Measurements from ENCODE around the gene DNAI1. TPM values are rescaled to one million over a fixed set of nuclear protein-coding genes. Genes with fewer than 3 reads are reported as not detected.
"Not testable (repeated sequence)": the region's sequence is repeated elsewhere in the genome, so short reads cannot be mapped to it uniquely, and the experiment has no call there.

Gene DNAI1
- total RNA-seq, 1 experiment from 2014 or later: 2.2 TPM

GRCh38 chr9:34477541-34477940 is 18.9 kb downstream of the DNAI1 start:
- DNase-seq (ENCODE audit: low read depth, low spot score) (no peak), ATAC-seq (no peak)
- ChIA-PET CTCF (interaction anchor here (1.0 kb wide), 1 partner anchor 64 kb away, joined by 4 read pairs; no protein-coding TSS in a partner anchor), POLR2A (no interaction called here)
- Histone ChIP-seq H3K4me1 (ENCODE audit: control insufficient read depth, insufficient read depth, low read length) (no peaks in the 10 kb centered on the region), H3K27ac (ENCODE audit: low read length) (no peak overlapping the region), H3K36me3 (ENCODE audit: control insufficient read depth, insufficient read depth, low read length) (no peaks in the 10 kb centered on the region), H3K27me3 (ENCODE audit: control insufficient read depth, insufficient read depth, low read length) (no peaks in the 10 kb centered on the region; the same call in 1 of the 2 replicates), H3K9me3 (ENCODE audit: control insufficient read depth, insufficient read depth, low read depth, low read length) (no peaks in the 10 kb centered on the region), H3K4me3 (ENCODE audit: low read depth in 2 of 2, low read length in 2 of 2) (no peak overlapping the region)
- TF ChIP-seq, protein P1, sequence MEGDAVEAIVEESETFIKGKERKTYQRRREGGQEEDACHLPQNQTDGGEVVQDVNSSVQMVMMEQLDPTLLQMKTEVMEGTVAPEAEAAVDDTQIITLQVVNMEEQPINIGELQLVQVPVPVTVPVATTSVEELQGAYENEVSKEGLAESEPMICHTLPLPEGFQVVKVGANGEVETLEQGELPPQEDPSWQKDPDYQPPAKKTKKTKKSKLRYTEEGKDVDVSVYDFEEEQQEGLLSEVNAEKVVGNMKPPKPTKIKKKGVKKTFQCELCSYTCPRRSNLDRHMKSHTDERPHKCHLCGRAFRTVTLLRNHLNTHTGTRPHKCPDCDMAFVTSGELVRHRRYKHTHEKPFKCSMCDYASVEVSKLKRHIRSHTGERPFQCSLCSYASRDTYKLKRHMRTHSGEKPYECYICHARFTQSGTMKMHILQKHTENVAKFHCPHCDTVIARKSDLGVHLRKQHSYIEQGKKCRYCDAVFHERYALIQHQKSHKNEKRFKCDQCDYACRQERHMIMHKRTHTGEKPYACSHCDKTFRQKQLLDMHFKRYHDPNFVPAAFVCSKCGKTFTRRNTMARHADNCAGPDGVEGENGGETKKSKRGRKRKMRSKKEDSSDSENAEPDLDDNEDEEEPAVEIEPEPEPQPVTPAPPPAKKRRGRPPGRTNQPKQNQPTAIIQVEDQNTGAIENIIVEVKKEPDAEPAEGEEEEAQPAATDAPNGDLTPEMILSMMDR (IDR thresholded peaks at IDR 0.05): no peak
- in situ Hi-C loops (cut with HindIII; ENCODE audit: low pct_unique_long_range_greater_than_20kb, low sequenced_read_pairs) (no loop called here), intact Hi-C loops (cut with micrococcal nuclease; ENCODE audit: unreplicated experiment) (no loop called here)
- no TSS peak for BruUV-seq (replicated peaks)

DNA sequence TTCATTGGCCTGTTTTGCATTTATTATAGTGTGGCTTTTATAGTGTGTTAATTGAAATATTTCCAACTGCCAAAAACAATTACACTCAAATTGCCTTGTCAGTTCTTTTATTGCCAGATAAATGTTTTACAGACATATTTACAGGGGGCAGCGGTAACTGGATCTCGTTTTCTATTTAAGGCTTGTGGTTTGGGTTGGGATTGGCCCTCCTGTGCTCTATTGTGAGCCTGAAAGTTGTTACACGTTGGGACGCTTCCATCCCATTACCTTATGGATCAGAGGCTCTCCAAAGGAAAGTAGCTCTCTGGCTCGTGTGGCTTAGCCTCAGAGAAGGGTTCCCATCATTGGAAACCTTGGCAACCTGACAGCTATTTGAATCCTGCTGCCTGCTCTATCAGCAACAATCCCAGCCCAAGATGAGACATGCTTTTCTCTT is 20.8 kb downstream of the DNAI1 start:
- ChIA-PET POLR2A (interaction anchor here (0.6 kb wide), 1 partner anchor 17 kb away, joined by 3 read pairs; no protein-coding TSS in a partner anchor), CTCF (interaction anchor here (0.7 kb wide), 1 partner anchor 21 kb away, joined by 3 read pairs; no protein-coding TSS in a partner anchor)
- H3K9me3 ChIP-seq (ENCODE audit: control insufficient read depth, insufficient read depth, low read depth, low read length): no peaks in the 10 kb centered on the region
- H3K27me3 ChIP-seq (ENCODE audit: control insufficient read depth, insufficient read depth, low read length): no peaks in the 10 kb centered on the region; the same call in 1 of the 2 replicates
- DNase-seq (ENCODE audit: low read depth, low spot score) (no peak), ATAC-seq (no peak)
- TF ChIP-seq POLR2AphosphoS5 (IDR thresholded peaks at IDR 0.05; ENCODE audit: low read depth, low read length): no peak
- no peak for TF ChIP-seq REST (IDR thresholded peaks at IDR 0.05; ENCODE audit: insufficient read depth in 1 of 2, low read depth in 2 of 2, low read length in 1 of 2)
- TF ChIP-seq, protein P1 (IDR thresholded peaks at IDR 0.05): no peak
- TF ChIP-seq SIN3A (IDR thresholded peaks at IDR 0.05; ENCODE audit: borderline replicate concordance, insufficient read depth, low read depth, low read length): no peak
- no peak for TF ChIP-seq TCF7L2 (IDR thresholded peaks at IDR 0.05; ENCODE audit: low read depth, low read length)
- in situ Hi-C loops (cut with HindIII; ENCODE audit: low pct_unique_long_range_greater_than_20kb, low sequenced_read_pairs): no loop called here
- no peaks in the 10 kb centered on the region for H3K36me3 ChIP-seq (ENCODE audit: control insufficient read depth, insufficient read depth, low read length)
- intact Hi-C loops (cut with micrococcal nuclease; ENCODE audit: unreplicated experiment): no loop called here
- no peak overlapping the region for H3K4me3 ChIP-seq (ENCODE audit: low read depth in 2 of 2, low read length in 2 of 2)
- BruUV-seq (replicated peaks): no TSS peak
- H3K27ac ChIP-seq (ENCODE audit: low read length): no peak overlapping the region
- H3K4me1 ChIP-seq (ENCODE audit: control insufficient read depth, insufficient read depth, low read length): no peaks in the 10 kb centered on the region

- POLR2A ChIA-PET: not testable (repeated sequence)
These were observed 23.0 kb downstream of the DNAI1 start for GRCh38 chr9:34481620-34482019.

GRCh38 chr9:34482746-34483145 is 24.1 kb downstream of the DNAI1 start:
- H3K27me3 ChIP-seq (ENCODE audit: control insufficient read depth, insufficient read depth, low read length); H3K27ac ChIP-seq (ENCODE audit: low read length); in situ Hi-C loops (cut with HindIII; ENCODE audit: low pct_unique_long_range_greater_than_20kb, low sequenced_read_pairs); H3K9me3 ChIP-seq (ENCODE audit: control insufficient read depth, insufficient read depth, low read depth, low read length); H3K36me3 ChIP-seq (ENCODE audit: control insufficient read depth, insufficient read depth, low read length); intact Hi-C loops (cut with micrococcal nuclease; ENCODE audit: unreplicated experiment); BruUV-seq (replicated peaks); ATAC-seq; DNase-seq (ENCODE audit: low read depth, low spot score); H3K4me3 ChIP-seq (ENCODE audit: low read depth in 2 of 2, low read length in 2 of 2); H3K4me1 ChIP-seq (ENCODE audit: control insufficient read depth, insufficient read depth, low read length): not testable (repeated sequence)
- CTCF ChIA-PET: interaction anchor here (0.6 kb wide), 1 partner anchor 66 kb away, joined by 4 read pairs; no protein-coding TSS in a partner anchor
- POLR2A ChIA-PET: interaction anchor here (0.6 kb wide), 1 partner anchor 23 kb away, joined by 3 read pairs; no protein-coding TSS in a partner anchor

More at GRCh38 chr9:34481620-34482019, 23.0 kb downstream of the DNAI1 start:
- intact Hi-C loops (cut with micrococcal nuclease; ENCODE audit: unreplicated experiment); H3K27me3 ChIP-seq (ENCODE audit: control insufficient read depth, insufficient read depth, low read length); H3K27ac ChIP-seq (ENCODE audit: low read length); H3K4me3 ChIP-seq (ENCODE audit: low read depth in 2 of 2, low read length in 2 of 2); H3K36me3 ChIP-seq (ENCODE audit: control insufficient read depth, insufficient read depth, low read length); H3K4me1 ChIP-seq (ENCODE audit: control insufficient read depth, insufficient read depth, low read length); ATAC-seq; DNase-seq (ENCODE audit: low read depth, low spot score); BruUV-seq (replicated peaks); CTCF ChIA-PET; H3K9me3 ChIP-seq (ENCODE audit: control insufficient read depth, insufficient read depth, low read depth, low read length); in situ Hi-C loops (cut with HindIII; ENCODE audit: low pct_unique_long_range_greater_than_20kb, low sequenced_read_pairs): not testable (repeated sequence)
